Skeletal muscle cell (primary cell): ENCODE measurements around the gene WFIKKN2.

ENCODE experiments used
- DNase-seq: peaks from one replicate; pipeline ENCODE4 v3.0.0-alpha.2; 2010; ENCODE audit warnings: low read depth
- H3K4me3 ChIP-seq: 2 replicates; pipeline ENCODE4 v1.5.1; 2011; ENCODE audit warnings: low read depth, mild to moderate bottlenecking, control low read depth, low read length, moderate library complexity

Gene WFIKKN2

DNA sequence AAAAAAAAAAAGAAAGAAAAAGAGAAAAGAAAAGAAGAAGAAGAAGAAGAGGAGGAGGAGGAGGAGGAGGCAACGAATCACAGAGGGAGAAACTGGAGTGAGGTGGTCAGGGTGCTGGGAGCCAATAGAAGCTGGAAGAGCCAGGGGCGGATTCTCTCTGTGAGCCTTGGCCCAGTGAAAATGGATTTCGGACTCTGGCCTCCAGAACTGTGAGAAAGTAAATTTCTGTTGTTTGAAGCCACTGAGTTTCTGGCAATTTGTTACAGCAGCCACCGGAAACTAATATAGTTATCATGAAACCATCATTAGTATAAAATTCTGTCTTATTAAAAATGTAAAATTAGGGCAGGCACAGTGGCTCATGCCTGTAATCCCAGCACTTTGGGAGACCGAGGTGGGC, 27.7 kb upstream of the WFIKKN2 start:
- H3K4me3 ChIP-seq: no peak overlapping the region
- no peak for DNase-seq

DNA sequence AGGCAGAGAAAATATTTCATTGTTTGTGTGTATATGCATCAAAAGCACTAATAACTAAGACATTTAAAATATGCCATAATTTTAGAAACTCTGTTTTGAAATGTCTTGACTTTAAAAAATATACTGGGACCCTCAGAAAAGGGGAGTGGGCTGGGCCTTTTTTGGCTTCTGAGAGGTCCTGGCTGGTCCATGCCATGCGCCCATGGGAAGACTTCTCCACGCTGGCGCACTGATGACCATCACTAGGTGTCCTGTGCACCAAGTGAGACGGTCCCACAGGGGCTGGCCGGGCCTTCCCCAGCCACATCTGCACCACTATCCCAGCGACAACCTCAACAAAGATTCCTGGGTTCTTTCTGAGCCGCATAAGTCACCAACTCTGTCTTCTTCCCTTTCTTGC, 27.0 kb upstream of the WFIKKN2 start:
- H3K4me3 ChIP-seq: no peak overlapping the region
- DNase-seq: no peak

DNA sequence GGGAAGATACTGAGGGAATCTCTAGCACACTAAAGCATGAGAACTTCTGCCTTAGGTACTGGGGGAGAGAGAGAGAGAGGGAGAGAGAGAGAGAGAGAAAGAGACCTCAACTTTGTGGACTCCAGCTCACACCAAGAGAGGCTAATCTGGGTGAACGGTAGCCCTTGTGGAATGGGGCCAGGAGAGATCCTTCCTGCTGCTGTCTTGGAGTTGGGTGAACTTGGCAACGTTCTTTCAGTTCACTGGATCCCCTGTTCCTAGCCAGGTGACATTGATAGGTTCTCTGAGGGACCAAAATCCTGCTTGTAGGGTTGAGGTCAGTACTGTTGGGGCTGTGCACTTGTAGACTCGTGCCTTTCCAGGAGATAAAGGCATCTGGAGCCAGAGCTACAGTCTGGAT, 26.5 kb upstream of the WFIKKN2 start:
- H3K4me3 ChIP-seq: no peak overlapping the region
- no peak for DNase-seq

GRCh38 chr17:50813583-50813982, 21.8 kb upstream of the WFIKKN2 start:
- no peak for DNase-seq
- no peak overlapping the region for H3K4me3 ChIP-seq

DNA sequence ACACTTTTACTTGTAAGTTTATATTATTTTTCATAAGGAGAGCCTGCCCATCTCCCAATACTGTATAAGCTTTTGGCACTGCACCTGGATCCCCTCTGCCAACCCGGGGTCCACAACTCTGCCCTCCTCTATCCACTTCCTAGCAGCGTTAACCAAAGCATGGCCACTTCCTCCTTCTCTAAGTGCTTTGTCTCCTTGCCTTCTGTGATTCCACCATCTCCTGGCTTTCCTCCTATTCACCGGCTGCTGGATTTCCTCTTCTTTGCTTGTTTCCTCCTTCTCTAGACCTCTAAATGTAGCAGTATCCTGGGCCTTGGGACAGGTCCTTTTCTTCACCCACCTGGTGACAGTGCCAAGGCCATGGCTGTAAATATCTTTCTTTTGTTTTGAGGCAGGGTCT, 20.0 kb upstream of the WFIKKN2 start:
- H3K4me3 ChIP-seq: no peak overlapping the region
- no peak for DNase-seq

- no peak for DNase-seq
- H3K4me3 ChIP-seq: no peak overlapping the region
Observed at GRCh38 chr17:50816271-50816670, 19.1 kb upstream of the WFIKKN2 start.

GRCh38 chr17:50816771-50817751, 18.3 kb upstream of the WFIKKN2 start:
- no peak overlapping the region for H3K4me3 ChIP-seq
- DNase-seq: no peak

GRCh38 chr17:50817838-50818237, 17.5 kb upstream of the WFIKKN2 start:
- H3K4me3 ChIP-seq: no peak overlapping the region
- no peak for DNase-seq

- no peak overlapping the region for H3K4me3 ChIP-seq
- no peak for DNase-seq
Observed at GRCh38 chr17:50818261-50818660, 17.1 kb upstream of the WFIKKN2 start.

GRCh38 chr17:50818921-50819657, 16.3 kb upstream of the WFIKKN2 start:
- no peak for DNase-seq
- no peak overlapping the region for H3K4me3 ChIP-seq

DNA sequence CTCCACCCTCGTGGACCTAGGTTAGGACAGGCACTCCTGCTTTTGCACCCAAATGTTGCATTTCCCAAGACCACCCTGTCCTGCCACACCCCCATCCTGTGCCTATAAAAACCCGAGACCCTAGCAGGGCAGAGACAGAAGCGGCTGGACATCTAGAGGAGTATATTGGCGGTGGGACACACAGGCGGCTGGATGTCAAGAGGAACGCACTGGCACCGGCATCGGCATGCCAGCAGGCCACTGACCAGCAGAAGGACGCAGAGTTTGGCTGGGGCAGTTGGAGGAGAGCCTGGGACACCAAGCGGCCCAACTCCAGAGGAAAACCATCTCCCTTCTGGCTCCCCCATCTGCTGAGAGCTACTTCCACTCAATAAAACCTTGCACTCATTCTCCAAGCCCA, 14.7 kb upstream of the WFIKKN2 start:
- DNase-seq: no peak
- H3K4me3 ChIP-seq: no peak overlapping the region

- no peak for DNase-seq
- H3K4me3 ChIP-seq: no peak overlapping the region
Observed at GRCh38 chr17:50822550-50822949, 12.8 kb upstream of the WFIKKN2 start.

DNA sequence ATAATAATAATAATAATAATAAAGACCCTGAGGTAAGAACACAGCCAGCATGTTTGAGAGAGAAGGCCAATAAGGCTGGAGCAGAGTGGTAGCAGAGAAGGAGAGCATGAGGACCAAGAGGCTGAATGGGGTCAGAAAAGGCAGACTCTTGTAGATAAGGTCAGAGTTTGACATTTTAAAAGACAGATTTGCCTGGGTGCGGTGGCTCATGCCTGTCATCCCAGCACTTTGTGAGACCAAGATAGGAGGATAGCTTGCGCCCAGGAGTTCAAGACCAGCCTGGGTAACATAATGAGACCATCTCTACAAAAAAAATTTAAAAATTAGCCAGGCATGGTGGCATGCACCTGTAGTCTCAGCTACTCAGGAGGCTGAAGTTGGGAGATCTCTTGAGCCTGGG, 11.0 kb upstream of the WFIKKN2 start:
- DNase-seq: no peak
- no peak overlapping the region for H3K4me3 ChIP-seq

DNA sequence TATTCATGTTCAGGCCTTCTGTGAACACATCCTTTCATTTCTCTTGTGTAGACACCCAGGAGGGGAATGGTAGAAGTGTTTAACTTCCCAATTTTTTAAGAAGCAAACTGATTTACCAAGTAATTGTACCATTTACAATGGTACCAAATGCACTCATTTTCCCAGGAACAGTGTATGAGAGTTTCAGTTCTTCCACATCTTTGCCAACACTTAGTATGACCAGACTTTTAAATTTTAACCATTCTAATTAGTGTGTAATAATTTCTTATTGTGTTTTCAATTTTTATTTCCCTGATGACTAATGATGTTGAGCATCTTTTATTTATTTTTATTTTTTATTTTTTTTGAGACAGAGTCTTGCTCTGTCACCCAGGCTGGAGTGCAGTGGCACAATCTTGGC, 10.2 kb upstream of the WFIKKN2 start:
- DNase-seq: no peak
- H3K4me3 ChIP-seq: no peak overlapping the region

DNA sequence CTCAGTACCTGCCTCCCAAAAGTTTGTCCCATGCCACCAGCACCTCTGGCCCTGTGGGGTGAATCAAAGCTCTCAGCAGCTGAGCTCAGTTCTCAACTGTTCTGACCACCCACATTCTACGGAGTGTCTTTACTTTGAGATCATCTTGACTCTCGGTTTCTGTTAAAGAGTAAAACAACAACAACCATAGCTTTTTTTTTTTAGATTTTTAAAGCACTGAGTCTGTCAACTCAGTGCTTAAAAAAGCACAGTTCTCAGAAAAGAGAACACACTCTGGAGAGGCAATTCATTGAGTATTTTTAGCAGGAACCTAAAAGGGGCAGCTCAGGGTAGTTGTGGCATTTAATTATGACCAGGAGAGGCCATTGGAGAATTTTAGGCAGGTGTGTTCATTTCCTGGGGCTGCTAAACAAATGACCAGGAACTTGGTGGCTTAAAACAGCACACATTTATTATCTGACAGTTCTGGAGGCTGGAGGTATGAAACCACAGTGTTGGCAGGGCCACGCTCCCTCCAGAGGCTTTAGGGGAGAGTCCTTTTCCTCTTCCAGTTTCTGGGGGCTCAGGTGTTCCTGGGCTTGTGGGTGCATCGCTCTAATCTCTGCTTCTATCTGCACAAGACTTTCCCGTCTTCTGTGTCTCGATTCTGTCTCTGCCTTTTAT, 6.7 kb upstream of the WFIKKN2 start:
- H3K4me3 ChIP-seq: no peak overlapping the region
- no peak for DNase-seq

- H3K4me3 ChIP-seq: no peak overlapping the region
- DNase-seq: no peak
Observed at GRCh38 chr17:50829332-50829731, 6.1 kb upstream of the WFIKKN2 start.

- H3K4me3 ChIP-seq: no peak overlapping the region
- DNase-seq: peak; percentile 36
Observed at GRCh38 chr17:50830352-50830751, 5.0 kb upstream of the WFIKKN2 start.

DNA sequence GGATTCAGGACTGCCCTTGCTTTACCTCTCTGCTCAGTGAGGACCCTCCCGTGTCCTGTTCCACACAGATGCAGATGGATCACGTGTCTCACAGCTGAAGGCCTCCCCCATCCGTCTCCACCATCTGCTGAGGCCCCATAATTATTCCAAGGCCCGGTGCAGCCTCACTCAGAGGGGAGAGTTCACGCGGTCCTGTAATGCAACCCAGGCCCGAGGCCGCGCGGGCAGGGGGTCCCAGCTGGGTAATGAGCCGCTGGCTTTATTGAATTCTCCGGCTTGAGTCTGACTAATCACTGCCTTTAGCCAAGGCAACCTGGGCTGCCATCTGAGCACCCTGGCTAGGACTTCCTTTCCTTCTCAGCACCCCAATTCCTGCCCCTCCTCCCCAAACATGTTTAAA, 4.4 kb upstream of the WFIKKN2 start:
- no peak for DNase-seq

DNA sequence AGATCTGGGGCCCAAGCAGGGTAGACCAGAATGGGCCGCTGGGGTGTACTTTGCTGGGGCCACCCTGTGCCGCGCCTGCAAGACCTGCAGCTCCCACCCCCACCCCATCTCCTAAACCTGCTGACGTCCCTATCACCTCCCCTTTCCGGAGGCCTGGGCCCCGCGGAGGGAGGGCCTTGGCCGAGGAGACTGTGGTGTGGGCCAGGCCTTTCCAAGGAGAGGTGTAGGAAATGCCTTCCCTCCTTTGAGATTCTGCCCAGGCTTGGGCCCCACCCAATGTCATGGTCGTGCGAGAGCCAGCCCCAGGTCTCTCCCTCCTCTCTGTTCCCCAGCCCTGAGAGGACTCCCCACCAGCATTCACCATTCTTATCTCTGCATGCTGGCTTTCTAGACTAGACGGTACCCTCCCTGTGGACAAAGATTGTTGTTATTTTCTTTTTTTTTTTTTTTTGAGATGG, 3.9 kb upstream of the WFIKKN2 start:
- no peak for DNase-seq
- H3K4me3 ChIP-seq: no peak overlapping the region

More for the DNA sequence above, 4.4 kb upstream of the WFIKKN2 start:
- no peak overlapping the region for H3K4me3 ChIP-seq

GRCh38 chr17:50832267-50832863, 3.0 kb upstream of the WFIKKN2 start:
- no peak for DNase-seq
- H3K4me3 ChIP-seq: no peak overlapping the region
